Measurements from ENCODE around the gene ZNF454.
A peak's percentile ranks its signal among the peaks of the same experiment; 100 is the strongest.

DNA sequence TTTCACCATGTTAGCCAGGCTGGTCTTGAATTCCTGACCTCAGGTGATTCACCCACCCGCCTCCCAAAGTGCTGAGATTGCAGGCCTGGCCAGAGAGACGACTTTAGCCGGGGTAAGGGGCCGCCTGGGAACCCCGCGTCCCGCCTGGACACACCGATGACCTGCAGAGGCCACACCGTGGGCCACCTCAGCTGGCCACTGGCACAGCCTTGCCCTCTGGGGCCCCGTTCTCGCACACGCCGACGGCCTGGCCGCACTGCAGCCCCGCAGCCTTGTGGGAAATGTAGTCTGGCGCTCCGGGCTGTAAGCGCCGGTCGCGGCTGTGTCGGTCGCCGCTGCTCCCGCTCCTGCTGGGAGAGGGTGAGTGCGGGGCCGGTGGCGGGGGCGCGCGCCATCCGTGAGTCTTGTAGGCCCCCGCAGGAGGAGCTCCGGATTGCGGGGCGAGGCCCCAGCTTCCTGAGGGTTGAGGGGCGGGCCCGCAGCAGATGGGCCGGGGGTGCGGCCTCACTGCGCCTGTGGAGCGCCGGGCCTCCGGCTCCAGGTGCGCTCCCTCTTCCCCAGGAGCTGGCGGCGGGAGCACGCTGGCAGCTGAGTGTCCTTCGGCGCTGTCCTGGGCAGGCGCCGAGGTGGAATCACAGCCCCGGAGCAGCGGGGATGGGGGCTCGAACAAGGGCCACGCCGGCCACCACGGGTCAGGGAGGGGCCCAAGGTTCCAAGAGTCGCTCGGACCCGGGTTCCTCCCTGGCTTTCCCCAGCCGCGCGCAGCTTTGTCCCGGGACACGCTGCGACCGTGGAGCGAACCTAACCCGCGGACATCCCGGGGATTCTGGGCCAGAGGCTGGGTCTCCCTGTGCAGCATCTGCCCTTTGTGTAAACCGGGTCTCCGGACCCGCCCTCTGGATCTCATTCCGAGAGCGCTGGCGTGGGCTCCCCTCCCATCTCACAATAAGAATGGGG, 45.1 kb upstream of the ZNF454 start, which contains the start of gene ZFP2:
- TF ChIP-seq, protein P1, sequence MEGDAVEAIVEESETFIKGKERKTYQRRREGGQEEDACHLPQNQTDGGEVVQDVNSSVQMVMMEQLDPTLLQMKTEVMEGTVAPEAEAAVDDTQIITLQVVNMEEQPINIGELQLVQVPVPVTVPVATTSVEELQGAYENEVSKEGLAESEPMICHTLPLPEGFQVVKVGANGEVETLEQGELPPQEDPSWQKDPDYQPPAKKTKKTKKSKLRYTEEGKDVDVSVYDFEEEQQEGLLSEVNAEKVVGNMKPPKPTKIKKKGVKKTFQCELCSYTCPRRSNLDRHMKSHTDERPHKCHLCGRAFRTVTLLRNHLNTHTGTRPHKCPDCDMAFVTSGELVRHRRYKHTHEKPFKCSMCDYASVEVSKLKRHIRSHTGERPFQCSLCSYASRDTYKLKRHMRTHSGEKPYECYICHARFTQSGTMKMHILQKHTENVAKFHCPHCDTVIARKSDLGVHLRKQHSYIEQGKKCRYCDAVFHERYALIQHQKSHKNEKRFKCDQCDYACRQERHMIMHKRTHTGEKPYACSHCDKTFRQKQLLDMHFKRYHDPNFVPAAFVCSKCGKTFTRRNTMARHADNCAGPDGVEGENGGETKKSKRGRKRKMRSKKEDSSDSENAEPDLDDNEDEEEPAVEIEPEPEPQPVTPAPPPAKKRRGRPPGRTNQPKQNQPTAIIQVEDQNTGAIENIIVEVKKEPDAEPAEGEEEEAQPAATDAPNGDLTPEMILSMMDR (IDR thresholded peaks at IDR 0.05): no peak
- TF ChIP-seq POLR2AphosphoS5 (IDR thresholded peaks at IDR 0.05) (peak in 2 of 3 donors; percentile 47 to 70), EP300 (IDR thresholded peaks at IDR 0.05) (no peak), POLR2A (IDR thresholded peaks at IDR 0.05) (no peak)

All from stomach (tissue), 4 donors.